ENCODE results near the gene LINGO4. TPM values are rescaled to one million over a fixed set of nuclear protein-coding genes. Genes with fewer than 3 reads are reported as not detected.
A peak's percentile ranks its signal among the peaks of the same experiment; 100 is the strongest.

The LINGO4 gene
- total RNA-seq, 1 donor from 2014 or later, result 0.13 TPM

- Mint-ChIP-seq H3K9me3 (ENCODE audit: unreplicated experiment) (no peaks in the 10 kb centered on the region), H3K4me3 (ENCODE audit: unreplicated experiment) (peak within 1 kb of the TSS; percentile 73), H3K36me3 (ENCODE audit: low read depth, unreplicated experiment) (peaks cover 15% of the 10 kb centered on the region), H3K27ac (ENCODE audit: unreplicated experiment) (peak within 1 kb of the TSS; percentile 67), H3K27me3 (ENCODE audit: unreplicated experiment) (peaks cover 19% of the 10 kb centered on the region), H3K4me1 (ENCODE audit: unreplicated experiment) (peaks cover 46% of the 10 kb centered on the region)
- DNase-seq (ENCODE audit: low spot score), result peak; percentile 61
- TF ChIP-seq, protein P1, sequence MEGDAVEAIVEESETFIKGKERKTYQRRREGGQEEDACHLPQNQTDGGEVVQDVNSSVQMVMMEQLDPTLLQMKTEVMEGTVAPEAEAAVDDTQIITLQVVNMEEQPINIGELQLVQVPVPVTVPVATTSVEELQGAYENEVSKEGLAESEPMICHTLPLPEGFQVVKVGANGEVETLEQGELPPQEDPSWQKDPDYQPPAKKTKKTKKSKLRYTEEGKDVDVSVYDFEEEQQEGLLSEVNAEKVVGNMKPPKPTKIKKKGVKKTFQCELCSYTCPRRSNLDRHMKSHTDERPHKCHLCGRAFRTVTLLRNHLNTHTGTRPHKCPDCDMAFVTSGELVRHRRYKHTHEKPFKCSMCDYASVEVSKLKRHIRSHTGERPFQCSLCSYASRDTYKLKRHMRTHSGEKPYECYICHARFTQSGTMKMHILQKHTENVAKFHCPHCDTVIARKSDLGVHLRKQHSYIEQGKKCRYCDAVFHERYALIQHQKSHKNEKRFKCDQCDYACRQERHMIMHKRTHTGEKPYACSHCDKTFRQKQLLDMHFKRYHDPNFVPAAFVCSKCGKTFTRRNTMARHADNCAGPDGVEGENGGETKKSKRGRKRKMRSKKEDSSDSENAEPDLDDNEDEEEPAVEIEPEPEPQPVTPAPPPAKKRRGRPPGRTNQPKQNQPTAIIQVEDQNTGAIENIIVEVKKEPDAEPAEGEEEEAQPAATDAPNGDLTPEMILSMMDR (IDR thresholded peaks at IDR 0.05; ENCODE audit: unreplicated experiment), result no peak
Observed at GRCh38 chr1:151839457-151840403, 34.5 kb upstream of the LINGO4 start, which contains the start of gene C2CD4D. Gene C2CD4D (minus strand): TSS chr1:151839820. CDS start chr1:151838989, 831 bp downstream.

GRCh38 chr1:151839082-151839412 is 33.8 kb upstream of the LINGO4 start:
- Mint-ChIP-seq H3K36me3 (ENCODE audit: low read depth, unreplicated experiment) (peaks cover 10% of the 10 kb centered on the region), H3K27ac (ENCODE audit: unreplicated experiment) (no peak overlapping the region), H3K27me3 (ENCODE audit: unreplicated experiment) (peaks cover 18% of the 10 kb centered on the region), H3K4me3 (ENCODE audit: unreplicated experiment) (peak overlapping the region; percentile 73), H3K4me1 (ENCODE audit: unreplicated experiment) (peaks cover 41% of the 10 kb centered on the region), H3K9me3 (ENCODE audit: unreplicated experiment) (no peaks in the 10 kb centered on the region)
- TF ChIP-seq, protein P1 (IDR thresholded peaks at IDR 0.05; ENCODE audit: unreplicated experiment), result no peak
- no peak for DNase-seq (ENCODE audit: low spot score)

DNA sequence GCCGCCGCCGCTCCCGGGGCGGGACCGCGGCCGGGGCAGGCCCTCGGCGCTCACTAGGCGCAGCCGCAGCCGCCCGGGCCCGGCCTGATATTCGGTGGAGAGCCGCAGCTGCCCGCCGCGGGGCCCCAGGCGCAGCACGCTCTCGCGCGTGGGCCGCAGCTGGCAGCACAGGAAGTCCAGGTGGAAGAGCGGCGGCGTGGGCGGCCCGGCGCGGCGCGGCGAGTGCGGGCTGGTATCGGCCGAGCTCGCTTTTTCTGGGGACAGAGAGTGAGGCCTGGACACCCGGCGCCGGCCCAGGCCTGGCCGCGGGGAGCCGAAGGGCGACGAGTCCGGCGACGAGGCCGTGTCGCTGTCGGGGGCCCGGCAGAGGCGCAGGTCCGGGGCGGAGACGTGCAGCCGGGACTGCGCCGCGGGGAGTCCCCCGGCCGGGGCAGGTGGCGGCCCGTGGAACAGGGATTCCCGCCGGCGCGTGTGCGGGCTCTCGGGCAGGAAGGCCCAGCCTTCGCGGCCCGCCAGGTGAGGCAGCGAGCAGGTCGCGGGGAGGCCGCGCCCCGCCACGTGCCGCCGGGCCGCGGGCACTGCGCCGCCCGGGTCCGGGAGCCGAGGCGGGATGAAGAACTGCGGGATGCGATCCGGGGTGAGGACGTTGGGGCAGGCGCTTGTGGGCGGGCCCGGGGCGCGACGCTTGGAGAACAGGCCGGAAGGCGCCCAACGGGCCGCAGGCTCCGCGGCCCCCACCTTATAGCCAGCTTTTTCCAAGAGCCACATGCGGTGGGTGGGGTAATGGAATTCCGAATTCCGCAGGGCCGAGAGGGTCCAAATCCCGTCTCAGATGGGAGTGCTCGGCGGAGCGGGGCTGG is 33.2 kb upstream of the LINGO4 start:
- Mint-ChIP-seq H3K27ac (ENCODE audit: unreplicated experiment) (no peak overlapping the region), H3K4me3 (ENCODE audit: unreplicated experiment) (peak overlapping the region; percentile 73), H3K9me3 (ENCODE audit: unreplicated experiment) (no peaks in the 10 kb centered on the region), H3K36me3 (ENCODE audit: low read depth, unreplicated experiment) (peaks cover 10% of the 10 kb centered on the region), H3K4me1 (ENCODE audit: unreplicated experiment) (peaks cover 46% of the 10 kb centered on the region), H3K27me3 (ENCODE audit: unreplicated experiment) (peaks cover 18% of the 10 kb centered on the region)
- TF ChIP-seq, protein P1 (IDR thresholded peaks at IDR 0.05; ENCODE audit: unreplicated experiment), result no peak
- no peak for DNase-seq (ENCODE audit: low spot score)

DNA sequence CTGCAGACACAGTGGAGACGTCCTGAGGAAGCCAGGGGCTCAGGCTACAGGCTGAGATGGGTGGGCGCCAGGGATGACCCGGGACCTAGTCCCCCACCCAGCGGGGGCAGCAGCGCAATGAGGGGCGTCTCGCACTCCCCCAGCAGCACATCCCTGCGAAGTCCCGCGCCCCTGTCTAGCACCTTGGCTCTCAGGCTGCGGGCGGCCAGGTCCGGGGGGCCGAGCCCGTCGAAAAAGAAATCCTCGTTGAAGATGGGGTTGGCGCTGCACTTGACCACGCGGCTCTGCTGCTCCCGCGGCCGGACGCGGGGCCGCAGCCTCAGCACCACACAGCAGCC is 32.6 kb upstream of the LINGO4 start:
- no peak overlapping the region for H3K27ac Mint-ChIP-seq (ENCODE audit: unreplicated experiment)
- H3K9me3 Mint-ChIP-seq (ENCODE audit: unreplicated experiment), result no peaks in the 10 kb centered on the region
- peak overlapping the region; percentile 76 for H3K4me3 Mint-ChIP-seq (ENCODE audit: unreplicated experiment)
- TF ChIP-seq, protein P1 (IDR thresholded peaks at IDR 0.05; ENCODE audit: unreplicated experiment), result no peak
- DNase-seq (ENCODE audit: low spot score), result no peak
- H3K27me3 Mint-ChIP-seq (ENCODE audit: unreplicated experiment), result peaks cover 18% of the 10 kb centered on the region
- peaks cover 46% of the 10 kb centered on the region for H3K4me1 Mint-ChIP-seq (ENCODE audit: unreplicated experiment)
- peaks cover 10% of the 10 kb centered on the region for H3K36me3 Mint-ChIP-seq (ENCODE audit: low read depth, unreplicated experiment)
